ENCODE data around the gene ILKAP. TPM values are rescaled to one million over a fixed set of nuclear protein-coding genes. Genes with fewer than 3 reads are reported as not detected.

Gene ILKAP
- total and polyA plus RNA-seq, 2 donors (not counting 1 experiment from before 2014, with no cell fraction given): 27.9 to 31.3 TPM

DNA sequence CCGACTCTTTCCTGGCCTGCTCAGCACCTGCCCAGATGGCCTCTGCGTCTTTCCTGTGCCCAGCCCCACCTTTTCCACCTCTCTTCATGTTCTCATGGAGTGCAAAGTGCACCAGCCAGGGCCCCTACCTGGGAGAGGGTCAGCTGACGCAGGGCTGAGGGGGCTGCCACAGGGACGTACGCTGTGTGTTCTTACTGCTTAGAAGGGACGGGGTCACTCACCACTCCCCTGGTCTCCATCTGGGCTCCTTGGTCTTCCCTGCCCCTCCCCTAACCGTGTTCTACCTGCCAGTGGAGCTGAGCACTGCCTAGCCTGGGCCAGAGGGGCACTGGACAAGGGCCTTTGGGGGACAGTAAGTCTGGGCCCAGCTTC lies 36.2 kb downstream of the ILKAP start:
- Histone ChIP-seq H3K27ac (ENCODE audit: insufficient read depth, low read length) (peak overlapping the region; percentile 92), H3K27me3 (ENCODE audit: control insufficient read depth, insufficient read depth, low read length) (no peaks in the 10 kb centered on the region), H3K9me3 (ENCODE audit: control insufficient read depth, insufficient read depth, low read depth, low read length) (no peaks in the 10 kb centered on the region), H3K4me1 (ENCODE audit: control insufficient read depth, extremely low read depth, insufficient read depth, low read length) (peaks cover 26% of the 10 kb centered on the region), H4K20me1 (ENCODE audit: control insufficient read depth, extremely low read depth, insufficient read depth, low read length) (no peaks in the 10 kb centered on the region), H3K79me2 (ENCODE audit: control insufficient read depth, insufficient read depth, low read length) (no peaks in the 10 kb centered on the region), H3K4me2 (ENCODE audit: extremely low read depth, insufficient read depth, low read length) (no peak overlapping the region), H3K36me3 (ENCODE audit: control insufficient read depth, insufficient read depth, low read length) (peaks cover 14% of the 10 kb centered on the region), H2AFZ (ENCODE audit: low read length) (no peak overlapping the region), H3K4me3 (replicated peaks in 1 of 4; ENCODE audit: control extremely low read depth in 1 of 4, insufficient read depth in 1 of 4, low read depth in 3 of 4, low read length in 4 of 4) (no peak overlapping the region), H3K9ac (ENCODE audit: insufficient read depth, low read length) (no peak overlapping the region)
- no peak for TF ChIP-seq EZH2 (IDR thresholded peaks at IDR 0.05; ENCODE audit: low read length, missing control alignments)
- TF ChIP-seq, protein P1, sequence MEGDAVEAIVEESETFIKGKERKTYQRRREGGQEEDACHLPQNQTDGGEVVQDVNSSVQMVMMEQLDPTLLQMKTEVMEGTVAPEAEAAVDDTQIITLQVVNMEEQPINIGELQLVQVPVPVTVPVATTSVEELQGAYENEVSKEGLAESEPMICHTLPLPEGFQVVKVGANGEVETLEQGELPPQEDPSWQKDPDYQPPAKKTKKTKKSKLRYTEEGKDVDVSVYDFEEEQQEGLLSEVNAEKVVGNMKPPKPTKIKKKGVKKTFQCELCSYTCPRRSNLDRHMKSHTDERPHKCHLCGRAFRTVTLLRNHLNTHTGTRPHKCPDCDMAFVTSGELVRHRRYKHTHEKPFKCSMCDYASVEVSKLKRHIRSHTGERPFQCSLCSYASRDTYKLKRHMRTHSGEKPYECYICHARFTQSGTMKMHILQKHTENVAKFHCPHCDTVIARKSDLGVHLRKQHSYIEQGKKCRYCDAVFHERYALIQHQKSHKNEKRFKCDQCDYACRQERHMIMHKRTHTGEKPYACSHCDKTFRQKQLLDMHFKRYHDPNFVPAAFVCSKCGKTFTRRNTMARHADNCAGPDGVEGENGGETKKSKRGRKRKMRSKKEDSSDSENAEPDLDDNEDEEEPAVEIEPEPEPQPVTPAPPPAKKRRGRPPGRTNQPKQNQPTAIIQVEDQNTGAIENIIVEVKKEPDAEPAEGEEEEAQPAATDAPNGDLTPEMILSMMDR (conservative IDR thresholded peaks at IDR 0.05 in 1 of 2, IDR thresholded peaks at IDR 0.05 in 1 of 2; ENCODE audit: low read depth in 1 of 2, low read length in 2 of 2): no peak
- DNase-seq (ENCODE audit: low read depth in 2 of 2): no peak

DNA sequence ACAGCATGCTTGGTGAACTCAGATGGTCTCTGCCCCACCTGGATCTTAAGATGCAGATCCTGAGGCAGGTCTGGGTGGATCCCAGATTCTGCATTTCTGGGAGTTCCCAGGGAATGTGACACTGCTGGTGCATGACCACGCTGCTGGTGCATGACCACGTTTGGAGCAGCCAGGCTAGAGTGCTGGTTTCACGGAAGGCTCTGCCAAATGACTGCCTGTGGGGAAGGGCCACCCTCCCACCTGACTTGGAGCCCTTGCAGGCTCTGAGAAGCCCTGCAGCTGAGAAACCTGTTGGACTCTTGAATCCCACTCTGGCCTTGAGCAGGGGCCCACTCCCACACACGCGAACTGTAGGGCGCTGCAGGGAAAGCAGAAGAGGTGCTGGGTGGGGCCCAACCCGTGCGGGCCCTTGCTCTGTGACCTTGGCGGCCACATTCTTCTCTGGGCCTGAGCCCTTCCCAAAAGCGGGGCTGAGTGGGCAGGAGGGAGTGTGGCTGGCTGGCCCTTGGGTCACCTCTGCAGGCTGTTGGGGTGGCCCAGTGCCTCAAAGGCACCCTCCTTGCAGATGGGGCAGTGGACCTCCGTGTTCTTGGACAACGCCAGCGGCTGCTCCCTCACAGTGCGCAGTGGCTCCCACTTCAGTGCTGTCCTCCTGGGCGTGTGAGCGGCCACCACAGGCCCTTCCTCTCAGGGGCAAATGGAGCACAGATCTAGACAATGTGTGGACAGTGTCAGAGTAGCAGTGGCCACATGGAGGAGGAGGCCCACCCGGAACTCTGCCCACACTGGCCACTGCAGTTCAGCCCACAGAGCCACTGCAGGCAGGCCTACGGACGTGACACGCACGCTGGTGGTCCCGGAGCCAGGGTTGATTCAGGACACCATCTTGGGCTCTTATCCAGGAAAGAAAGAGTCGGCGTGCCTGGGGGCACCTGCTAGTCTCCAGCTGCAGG lies 36.8 kb downstream of the ILKAP start:
- peaks cover 11% of the 10 kb centered on the region for H3K36me3 ChIP-seq (ENCODE audit: control insufficient read depth, insufficient read depth, low read length)
- no peaks in the 10 kb centered on the region for H3K79me2 ChIP-seq (ENCODE audit: control insufficient read depth, insufficient read depth, low read length)
- no peak overlapping the region for H3K27ac ChIP-seq (ENCODE audit: insufficient read depth, low read length)
- no peak for TF ChIP-seq EZH2 (IDR thresholded peaks at IDR 0.05; ENCODE audit: low read length, missing control alignments)
- TF ChIP-seq, protein P1 (conservative IDR thresholded peaks at IDR 0.05 in 1 of 2, IDR thresholded peaks at IDR 0.05 in 1 of 2; ENCODE audit: low read depth in 1 of 2, low read length in 2 of 2): no peak
- H4K20me1 ChIP-seq (ENCODE audit: control insufficient read depth, extremely low read depth, insufficient read depth, low read length): no peaks in the 10 kb centered on the region
- peaks cover 26% of the 10 kb centered on the region for H3K4me1 ChIP-seq (ENCODE audit: control insufficient read depth, extremely low read depth, insufficient read depth, low read length)
- H3K4me3 ChIP-seq (replicated peaks in 1 of 4; ENCODE audit: control extremely low read depth in 1 of 4, insufficient read depth in 1 of 4, low read depth in 3 of 4, low read length in 4 of 4): no peak overlapping the region
- H3K9ac ChIP-seq (ENCODE audit: insufficient read depth, low read length): no peak overlapping the region
- no peak overlapping the region for H3K4me2 ChIP-seq (ENCODE audit: extremely low read depth, insufficient read depth, low read length)
- H3K9me3 ChIP-seq (ENCODE audit: control insufficient read depth, insufficient read depth, low read depth, low read length): no peaks in the 10 kb centered on the region
- H3K27me3 ChIP-seq (ENCODE audit: control insufficient read depth, insufficient read depth, low read length): no peaks in the 10 kb centered on the region
- DNase-seq (ENCODE audit: low read depth in 2 of 2): no peak
- no peak overlapping the region for H2AFZ ChIP-seq (ENCODE audit: low read length)

DNA sequence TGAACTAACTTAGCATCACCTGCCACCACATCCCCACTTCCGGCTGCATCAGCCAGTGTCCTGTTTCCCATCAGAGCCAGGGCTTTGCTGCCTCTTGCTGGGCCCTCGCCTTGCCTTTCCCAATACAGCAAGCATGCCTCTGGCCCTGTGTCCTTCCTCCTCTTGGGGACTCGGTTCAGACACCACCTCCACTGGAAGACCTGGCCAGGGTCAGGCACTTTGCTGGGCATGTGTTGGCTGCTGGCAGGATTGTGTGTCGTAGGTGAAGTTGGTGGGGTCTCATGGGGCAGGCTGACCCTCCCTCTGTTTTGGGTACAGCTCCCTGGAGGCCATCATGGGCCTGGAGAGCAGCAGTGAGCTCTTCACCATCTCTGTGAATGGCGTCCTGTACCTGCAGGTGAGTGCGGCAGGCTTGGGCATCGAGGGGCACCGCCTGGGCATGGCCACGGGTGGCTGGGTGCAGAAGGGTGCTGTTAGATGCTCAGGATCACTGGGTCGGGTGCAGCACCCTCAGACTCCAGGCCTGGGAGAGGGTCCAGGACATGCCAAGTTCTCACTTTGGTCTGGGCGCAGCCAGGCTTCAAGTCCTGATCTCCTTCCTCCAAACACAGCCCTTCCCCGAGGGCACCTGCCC lies 38.1 kb downstream of the ILKAP start:
- Histone ChIP-seq H3K27ac (ENCODE audit: insufficient read depth, low read length) (no peak overlapping the region), H3K27me3 (ENCODE audit: control insufficient read depth, insufficient read depth, low read length) (no peaks in the 10 kb centered on the region), H2AFZ (ENCODE audit: low read length) (no peak overlapping the region), H3K9me3 (ENCODE audit: control insufficient read depth, insufficient read depth, low read depth, low read length) (no peaks in the 10 kb centered on the region), H4K20me1 (ENCODE audit: control insufficient read depth, extremely low read depth, insufficient read depth, low read length) (no peaks in the 10 kb centered on the region), H3K4me2 (ENCODE audit: extremely low read depth, insufficient read depth, low read length) (no peak overlapping the region), H3K4me3 (replicated peaks in 1 of 4; ENCODE audit: control extremely low read depth in 1 of 4, insufficient read depth in 1 of 4, low read depth in 3 of 4, low read length in 4 of 4) (no peak overlapping the region), H3K9ac (ENCODE audit: insufficient read depth, low read length) (no peak overlapping the region), H3K4me1 (ENCODE audit: control insufficient read depth, extremely low read depth, insufficient read depth, low read length) (peaks cover 27% of the 10 kb centered on the region), H3K79me2 (ENCODE audit: control insufficient read depth, insufficient read depth, low read length) (no peaks in the 10 kb centered on the region), H3K36me3 (ENCODE audit: control insufficient read depth, insufficient read depth, low read length) (peaks cover 9% of the 10 kb centered on the region)
- no peak for DNase-seq (ENCODE audit: low read depth in 2 of 2)
- TF ChIP-seq, protein P1 (conservative IDR thresholded peaks at IDR 0.05 in 1 of 2, IDR thresholded peaks at IDR 0.05 in 1 of 2; ENCODE audit: low read depth in 1 of 2, low read length in 2 of 2): no peak
- no peak for TF ChIP-seq EZH2 (IDR thresholded peaks at IDR 0.05; ENCODE audit: low read length, missing control alignments)

All from fibroblast of lung (primary cell).